Middle frontal gyrus (tissue), 1 donor: ENCODE results near the gene VPS33B.
"Not testable (repeated sequence)": the region's sequence is repeated elsewhere in the genome, so short reads cannot be mapped to it uniquely, and the experiment has no call there.

ENCODE experiments used
- DNase-seq: peaks from one replicate; pipeline ENCODE4 v3.0.0-alpha.2; 2015; ENCODE audit warnings: low spot score; ENCODE audit errors: extremely low spot score

Gene VPS33B

GRCh38 chr15:91032919-91033803 lies 10.8 kb upstream of the VPS33B start:
- no peak for DNase-seq

- DNase-seq = no peak
Observed at GRCh38 chr15:91031796-91032195, 9.4 kb upstream of the VPS33B start.

- no peak for DNase-seq
Observed at GRCh38 chr15:91027677-91028076, 5.3 kb upstream of the VPS33B start.

GRCh38 chr15:91023720-91024119 lies 1.3 kb upstream of the VPS33B start:
- no peak for DNase-seq

- no peak for DNase-seq
Observed at GRCh38 chr15:91022832-91023129, 387 bp upstream of the VPS33B start.

GRCh38 chr15:91021516-91022074 lies 799 bp downstream of the VPS33B start:
- no peak for DNase-seq

GRCh38 chr15:91018158-91018557 lies 4.2 kb downstream of the VPS33B start:
- no peak for DNase-seq

- DNase-seq = no peak
Observed at GRCh38 chr15:91017716-91018115, 4.7 kb downstream of the VPS33B start.

- not testable (repeated sequence) for DNase-seq
Observed at GRCh38 chr15:91013701-91014100, 8.7 kb downstream of the VPS33B start.

- DNase-seq = no peak
Observed at GRCh38 chr15:91007266-91007665, 15.1 kb downstream of the VPS33B start.

- no peak for DNase-seq
Observed at GRCh38 chr15:91001209-91001608, 21.2 kb downstream of the VPS33B start.

GRCh38 chr15:90998737-90999136 lies 23.7 kb downstream of the VPS33B start:
- no peak for DNase-seq

GRCh38 chr15:90994417-90995311 lies 27.7 kb downstream of the VPS33B start, which contains the start of gene PRC1:
Gene PRC1 (minus strand): TSS chr15:90994535. CDS start chr15:90994417, 118 bp downstream.
- DNase-seq = peak; percentile 95

- DNase-seq = no peak
Observed at GRCh38 chr15:90994059-90994416, 28.4 kb downstream of the VPS33B start.

- no peak for DNase-seq
Observed at GRCh38 chr15:90991587-90992285, 30.7 kb downstream of the VPS33B start.

- DNase-seq = no peak
Observed at GRCh38 chr15:90990446-90990845, 31.9 kb downstream of the VPS33B start.

- DNase-seq = no peak
Observed at GRCh38 chr15:90989040-90989768, 33.2 kb downstream of the VPS33B start.

GRCh38 chr15:90988296-90988695 lies 34.1 kb downstream of the VPS33B start:
- no peak for DNase-seq

GRCh38 chr15:90987561-90988141 lies 34.7 kb downstream of the VPS33B start:
- no peak for DNase-seq

GRCh38 chr15:90986790-90987507 lies 35.4 kb downstream of the VPS33B start:
- DNase-seq = no peak
